ENCODE measurements around the gene HRAS.

Gene HRAS

DNA sequence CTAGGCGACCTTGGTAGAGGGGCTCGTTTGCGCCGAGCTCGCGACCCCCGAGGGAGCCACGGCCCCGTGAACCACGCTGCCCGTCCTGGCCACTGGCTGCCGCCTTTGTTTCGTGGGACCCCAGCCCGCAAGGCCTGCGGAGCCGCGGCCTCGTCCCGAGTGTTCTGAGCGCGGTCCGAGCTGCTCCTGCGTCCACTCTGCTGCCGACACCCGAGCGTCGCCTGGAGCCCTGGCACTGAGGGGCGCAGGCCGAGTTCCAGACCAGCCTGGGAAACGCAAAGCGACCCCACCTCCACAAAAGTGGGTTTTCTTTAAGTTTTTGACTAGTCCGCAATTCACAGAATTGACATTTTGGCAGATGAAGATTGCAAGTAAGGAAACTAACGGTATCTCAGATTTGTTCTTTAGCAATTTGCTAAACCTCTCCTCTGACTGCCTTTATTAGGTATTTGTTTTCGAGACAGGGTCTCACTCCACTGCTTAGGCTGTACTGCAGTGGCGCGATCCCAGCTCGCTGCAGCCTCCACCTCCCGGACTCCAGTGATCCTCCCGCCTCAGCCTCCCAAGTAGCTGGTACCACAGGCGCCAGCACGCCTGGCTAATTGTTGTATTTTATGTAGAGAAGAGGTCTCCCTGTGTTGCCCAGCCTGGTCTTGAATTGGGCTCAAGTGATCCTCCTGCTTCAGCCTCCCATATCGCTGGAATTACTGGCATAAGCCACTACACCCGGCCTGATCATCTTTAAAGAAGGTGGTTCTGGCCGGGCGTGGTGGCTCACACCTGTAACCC lies 27.5 kb downstream of the HRAS start:
- DNase-seq (ENCODE audit: low read depth) = no peak

GRCh38 chr11:506995-507726 lies 28.2 kb downstream of the HRAS start, which contains the start of gene RNH1:
RNH1 (minus strand) TSS chr11:507242; CDS start chr11:502162, 5,080 bp downstream.
- peak; percentile 62 for DNase-seq (ENCODE audit: low read depth)

DNA sequence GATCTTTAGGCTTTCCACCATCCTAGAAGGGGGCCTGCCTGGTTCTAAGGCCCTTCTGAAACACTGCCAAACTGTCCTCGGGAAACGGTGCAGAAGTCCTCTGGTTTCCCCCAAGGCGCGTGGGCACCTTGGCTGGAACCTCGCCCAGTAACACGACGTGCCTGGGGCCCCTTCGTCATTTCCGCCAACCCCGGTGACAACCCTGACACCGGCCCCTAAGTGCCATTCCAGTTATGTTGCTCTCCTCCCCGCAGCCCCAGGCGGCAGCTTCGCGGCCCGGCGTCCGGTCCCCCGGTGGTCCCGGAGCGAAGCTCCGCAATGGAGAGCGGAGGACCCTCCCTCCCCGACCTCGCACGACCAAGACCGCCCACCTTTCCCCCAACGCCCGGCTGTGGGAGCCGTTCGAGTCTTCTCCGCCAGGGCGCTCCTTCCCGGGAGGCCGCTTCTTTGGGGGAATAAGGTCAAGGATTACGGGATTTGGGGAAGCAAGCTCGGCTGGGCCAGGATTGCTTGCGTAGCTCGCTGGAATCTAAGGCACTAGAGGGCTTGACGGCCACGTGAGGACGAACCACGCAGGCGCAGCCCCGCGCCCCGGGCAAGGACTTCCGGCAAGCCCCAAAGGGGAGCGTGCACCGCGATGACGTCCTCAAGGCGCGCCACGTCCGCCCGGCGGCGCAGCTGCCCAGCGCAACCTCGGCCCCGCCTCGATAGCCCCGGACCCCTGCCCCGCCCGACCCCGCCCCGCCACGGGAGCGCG lies 29.0 kb downstream of the HRAS start:
- peak; percentile 77 for DNase-seq (ENCODE audit: low read depth)

DNA sequence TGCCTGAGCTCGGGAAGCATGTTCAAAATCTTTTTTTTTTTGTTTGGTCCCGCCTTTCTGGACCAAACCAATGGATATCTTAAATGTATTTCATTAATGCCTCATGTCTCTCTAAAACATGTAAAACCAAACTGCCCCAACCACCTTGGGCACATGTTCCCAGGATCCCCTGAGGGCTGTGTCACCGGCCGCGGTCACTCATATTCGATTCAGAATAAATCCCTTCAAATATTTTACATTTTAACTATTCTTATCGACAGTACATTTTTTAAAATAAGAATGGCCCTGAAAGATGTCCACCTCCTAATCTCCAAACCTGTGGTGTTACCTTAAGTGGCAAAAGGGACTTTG lies 30.4 kb downstream of the HRAS start:
- no peak for DNase-seq (ENCODE audit: low read depth)

DNA sequence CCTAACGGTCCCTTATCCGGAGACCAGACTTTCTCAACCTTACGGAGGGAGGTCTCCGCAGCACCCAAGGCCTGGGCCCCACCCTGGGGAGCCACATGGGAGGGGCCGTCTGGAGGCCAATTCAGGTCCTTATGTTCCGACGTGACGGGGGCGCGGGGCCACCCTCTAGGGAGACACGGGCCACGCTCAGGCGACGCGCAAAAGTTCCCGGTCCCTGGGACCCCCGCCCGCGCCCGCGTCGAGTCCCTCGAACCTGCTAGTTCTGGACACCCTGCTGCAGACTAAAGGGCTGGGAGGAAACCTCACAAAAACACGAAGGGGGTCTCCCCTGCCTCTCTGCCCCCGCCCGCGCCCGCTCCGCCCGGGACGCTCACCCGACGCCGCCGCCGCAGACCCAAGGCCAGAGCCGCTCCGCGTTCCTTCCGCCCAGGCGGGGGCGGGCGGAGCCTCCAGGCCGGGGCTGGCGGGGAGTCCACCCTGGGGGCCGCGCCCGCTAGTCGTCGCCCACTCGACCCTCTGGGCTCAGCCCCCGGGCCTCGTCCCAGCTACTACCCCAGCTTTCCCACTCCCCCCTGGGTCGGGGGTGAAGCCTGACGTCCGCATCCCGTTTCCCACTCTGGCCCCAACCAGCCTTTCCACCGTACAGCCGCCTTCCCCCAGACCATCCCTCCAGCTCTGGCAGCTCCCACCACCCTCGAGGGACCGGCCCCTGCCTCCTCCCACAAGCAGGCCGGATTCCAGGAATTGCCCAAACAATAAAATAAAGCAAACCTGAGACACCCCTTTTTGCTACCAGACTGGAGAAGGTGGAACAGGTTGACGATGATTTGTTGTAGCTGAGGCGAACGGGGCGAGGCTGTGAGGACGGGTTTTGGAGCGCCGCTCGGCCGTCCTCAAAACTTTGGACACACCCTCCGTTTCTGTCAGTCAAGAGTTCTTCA lies 31.1 kb downstream of the HRAS start:
- no peak for DNase-seq (ENCODE audit: low read depth)

DNA sequence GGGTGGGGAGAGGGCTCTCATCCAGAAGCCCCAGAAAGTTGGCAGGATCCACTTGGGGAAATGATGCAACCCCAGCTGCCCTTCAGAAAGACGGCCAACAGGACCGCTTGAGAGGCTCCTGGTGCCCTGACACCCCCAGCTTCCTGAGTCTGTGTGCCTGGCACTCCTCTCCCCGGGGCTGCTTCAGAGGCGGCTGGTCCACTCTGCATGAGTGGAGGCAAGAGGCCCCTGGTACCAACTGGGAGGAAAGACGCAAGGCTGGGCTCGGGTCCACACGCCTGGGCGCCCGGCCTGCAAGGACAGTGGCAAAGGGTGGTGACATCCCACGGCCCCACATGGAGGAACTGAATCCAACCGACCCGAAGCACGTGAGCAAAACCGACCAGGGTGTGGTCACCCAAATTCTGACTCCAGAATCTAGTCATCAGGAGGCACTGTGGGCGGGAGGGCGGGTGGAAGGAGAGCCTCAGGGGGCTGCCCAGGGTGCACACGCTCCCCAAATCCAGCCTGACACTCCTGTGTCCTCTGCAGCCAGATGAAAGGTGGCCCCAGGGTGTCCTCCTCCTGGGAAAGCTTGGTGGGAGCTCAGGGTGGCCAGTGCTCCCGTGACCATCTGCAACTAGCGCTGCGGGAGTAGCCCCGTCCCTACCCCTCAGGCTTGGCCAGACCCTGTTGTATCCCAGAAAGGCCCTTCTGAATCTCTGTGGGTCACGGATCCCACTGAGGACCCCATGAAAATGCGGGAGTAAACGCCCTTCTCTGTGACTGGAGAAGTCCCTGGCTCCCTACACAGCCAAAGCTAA lies 32.0 kb downstream of the HRAS start:
- DNase-seq (ENCODE audit: low read depth) = no peak

GRCh38 chr11:502288-503178 lies 32.8 kb downstream of the HRAS start:
- no peak for DNase-seq (ENCODE audit: low read depth)

- DNase-seq (ENCODE audit: low read depth) = no peak
Measured at GRCh38 chr11:501683-502287, 33.6 kb downstream of the HRAS start.

DNA sequence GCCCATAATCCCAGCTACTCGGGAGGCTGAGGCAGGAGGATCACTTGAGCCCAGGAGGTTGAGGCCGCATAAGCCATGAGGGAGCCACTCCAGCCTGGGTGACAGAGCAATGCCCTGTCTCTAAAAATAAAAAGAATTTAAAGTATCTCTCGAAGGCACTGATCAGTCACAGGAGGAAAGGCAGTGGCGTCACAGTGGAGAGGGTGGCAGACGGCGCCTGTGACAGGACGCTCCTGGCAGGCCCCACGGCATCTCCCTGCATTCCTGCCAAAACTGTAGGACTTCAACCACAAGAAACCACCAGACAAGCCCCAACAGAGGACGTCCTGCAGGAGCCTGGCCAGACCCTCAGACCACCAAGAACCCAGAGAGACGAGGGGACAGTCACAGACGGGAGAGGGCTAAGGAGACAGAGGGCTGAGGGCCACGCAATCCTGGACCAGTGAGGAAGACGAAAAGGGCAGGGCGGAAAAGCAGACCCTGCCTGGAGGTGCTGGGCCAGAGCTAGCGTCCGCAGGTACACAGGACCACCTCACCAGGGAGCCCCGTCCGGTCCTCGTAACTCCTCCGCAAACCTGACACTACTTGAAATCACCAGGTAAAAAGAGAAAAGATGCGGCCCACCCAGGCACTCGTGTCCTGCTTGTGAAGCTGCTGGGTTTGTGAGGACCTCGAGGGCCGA lies 34.2 kb downstream of the HRAS start:
- DNase-seq (ENCODE audit: low read depth) = no peak

- DNase-seq (ENCODE audit: low read depth) = no peak
Measured at GRCh38 chr11:499201-500076, 35.9 kb downstream of the HRAS start.

DNA sequence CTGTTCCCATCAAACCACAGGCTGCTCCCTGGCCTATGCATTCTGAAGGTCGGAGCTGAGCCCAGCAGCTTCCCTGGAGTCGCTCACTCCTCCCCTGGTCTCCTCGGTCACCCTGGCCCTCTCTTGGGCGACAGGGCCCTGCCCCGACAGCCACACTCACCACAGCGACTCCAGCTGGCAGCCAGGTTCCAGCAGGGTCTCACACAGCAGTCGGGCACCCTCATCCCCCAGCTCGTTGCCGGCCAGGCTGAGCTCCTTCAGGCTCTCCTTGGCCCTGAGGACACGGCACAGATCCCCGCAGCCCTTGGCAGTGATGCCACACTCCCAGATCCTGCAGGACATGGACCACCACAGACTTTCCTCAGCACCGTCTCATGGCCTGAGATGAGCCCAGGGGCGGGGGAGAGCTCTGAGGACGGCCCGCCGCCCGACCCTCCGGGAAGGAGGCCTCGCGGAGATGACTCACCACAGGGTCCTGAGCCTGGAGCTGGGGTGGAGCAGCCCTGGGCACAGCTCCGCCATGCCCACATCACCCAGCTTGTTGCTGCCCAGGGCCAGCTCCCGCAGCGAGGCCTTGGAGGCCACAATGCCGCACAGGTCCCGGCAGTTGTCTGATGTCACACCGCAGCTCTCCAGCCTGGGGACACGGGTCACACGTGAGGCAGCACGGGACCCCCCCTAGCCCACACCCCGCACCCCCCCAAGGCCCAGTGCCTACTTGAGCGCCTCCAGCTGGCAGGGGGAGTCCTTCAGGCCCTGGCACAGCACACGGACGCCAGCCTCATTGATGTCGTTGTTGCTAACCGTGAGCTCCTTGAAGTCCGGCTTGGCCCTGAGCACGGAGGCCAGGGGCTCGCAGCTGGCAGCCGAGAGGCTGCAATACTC lies 36.8 kb downstream of the HRAS start:
- DNase-seq (ENCODE audit: low read depth) = no peak

DNA sequence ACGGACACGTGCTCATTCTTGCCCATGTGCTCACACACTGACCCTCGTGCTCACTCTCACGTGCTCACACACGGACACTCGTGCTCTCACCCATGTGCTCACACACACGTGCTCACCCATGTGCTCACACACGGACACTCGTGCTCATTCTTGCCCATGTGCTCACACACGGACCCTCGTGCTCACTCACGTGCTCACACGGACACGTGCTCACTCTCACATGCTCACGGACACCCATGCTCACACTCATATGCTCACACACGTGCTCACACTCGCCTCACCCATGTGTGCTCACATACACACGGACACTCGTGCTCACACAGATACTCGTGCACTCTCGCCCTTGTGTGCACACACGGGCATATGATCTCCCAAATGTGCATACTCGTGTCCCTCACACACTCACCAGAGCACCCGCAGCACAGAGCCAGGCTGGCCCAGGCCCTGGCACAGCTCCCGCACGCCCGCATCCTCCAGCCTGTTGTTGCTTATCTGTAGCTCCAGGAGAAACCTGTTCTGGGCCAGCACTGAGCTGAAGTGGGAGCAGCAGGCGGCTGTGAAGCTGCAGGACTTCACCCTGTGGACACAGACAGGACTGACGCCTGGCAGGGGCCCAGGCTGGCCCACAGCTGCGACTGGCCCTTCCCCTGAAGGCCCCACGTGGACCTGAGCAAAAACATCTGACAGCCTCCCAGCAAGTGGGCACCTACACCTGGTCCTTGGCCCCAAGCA lies 37.6 kb downstream of the HRAS start:
- no peak for DNase-seq (ENCODE audit: low read depth)

DNA sequence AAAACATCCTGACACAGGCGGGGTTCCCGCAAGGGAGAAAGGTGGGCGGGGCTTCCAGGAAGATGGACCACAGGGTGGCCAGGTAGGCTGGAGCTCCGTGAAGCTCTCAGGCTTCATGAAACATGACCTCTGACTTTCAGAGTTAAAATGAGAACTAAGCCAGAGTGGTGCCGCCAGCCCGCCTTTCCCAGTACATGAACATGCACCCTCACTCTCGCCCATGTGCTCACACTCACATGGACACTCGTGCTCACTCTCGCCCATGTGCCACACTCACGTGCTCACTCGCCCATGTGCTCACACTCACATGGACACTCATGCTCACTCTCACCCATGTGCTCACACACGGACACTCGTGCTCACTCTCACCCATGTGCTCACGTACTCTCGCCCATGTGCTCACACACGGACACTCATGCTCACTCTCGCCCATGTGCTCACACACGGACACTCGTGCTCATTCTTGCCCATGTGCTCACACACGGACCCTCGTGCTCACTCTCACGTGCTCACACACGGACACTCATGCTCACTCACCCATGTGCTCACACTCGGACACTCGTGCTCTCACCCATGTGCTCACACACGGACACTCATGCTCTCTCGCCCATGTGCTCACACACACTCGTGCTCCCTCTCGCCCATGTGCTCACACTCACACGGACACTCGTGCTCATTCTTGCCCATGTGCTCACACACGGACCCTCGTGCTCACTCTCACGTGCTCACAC lies 38.4 kb downstream of the HRAS start:
- no peak for DNase-seq (ENCODE audit: low read depth)

DNA sequence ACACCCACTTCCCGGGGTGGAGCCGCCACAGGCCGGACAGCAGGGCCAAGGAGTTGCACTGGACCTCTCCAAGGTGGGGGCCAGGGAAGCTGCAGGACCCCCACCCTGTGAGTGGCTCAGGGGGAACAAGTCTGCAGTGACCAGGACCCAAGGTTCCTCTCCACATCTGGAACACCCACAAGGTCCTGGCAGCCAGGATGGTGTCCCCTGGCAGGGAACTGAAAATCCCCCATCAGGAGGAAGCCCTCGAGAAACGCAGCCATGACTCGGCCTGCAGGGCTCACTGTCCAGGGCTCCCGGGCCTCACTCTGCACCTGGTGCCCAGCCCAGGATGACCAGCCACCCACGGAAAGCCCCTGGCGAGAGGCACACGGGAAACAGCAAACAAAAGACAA lies 39.8 kb downstream of the HRAS start:
- no peak for DNase-seq (ENCODE audit: low read depth)

GRCh38 chr11:494761-495536 lies 40.4 kb downstream of the HRAS start:
- no peak for DNase-seq (ENCODE audit: low read depth)

Data from CMK (cell line).